SU-DHL-6 (cell line): Measurements from ENCODE around the gene VGLL3.

Source experiments
- CTCF ChIP-seq: fragments of 200-600 bp; sonication (generic); IDR thresholded peaks from one replicate; pipeline ENCODE4 v1.5.1; 2017; ENCODE audit warnings: antibody characterized with exemption, mild to moderate bottlenecking, low read length, moderate library complexity; ENCODE audit not compliant: insufficient read depth, poor library complexity, severe bottlenecking
- EZH2phosphoT487 ChIP-seq: fragments of 200-600 bp; sonication (generic), shearing (Covaris generic); conservative IDR thresholded peaks from 2 replicates; pipeline ENCODE4 v1.6.1; 2018; ENCODE audit warnings: mild to moderate bottlenecking, antibody characterized with exemption, low read length, moderate library complexity, mixed read lengths

GRCh38 chr3:86985181-86985826 lies 5.6 kb downstream of the VGLL3 start:
- no peak for TF ChIP-seq CTCF
- TF ChIP-seq EZH2phosphoT487 = no peak
